GM18498 (cell line): Measurements from ENCODE around the gene NEB.

Source experiments
- ATAC-seq: cut with Tn5 transposase; IDR thresholded peaks from one replicate; pipeline ENCODE4 v1.9.1; 2021; ENCODE audit warnings: mild to moderate bottlenecking, moderate library complexity; ENCODE audit not compliant: unreplicated experiment

Gene NEB

GRCh38 chr2:151498178-151498577, 236.1 kb downstream of the NEB start:
- no peak for ATAC-seq

GRCh38 chr2:151491496-151491895, 242.8 kb downstream of the NEB start:
- ATAC-seq, result no peak

- no peak for ATAC-seq
Observed at GRCh38 chr2:151490276-151490675, 244.0 kb downstream of the NEB start.

GRCh38 chr2:151486053-151486452, 248.2 kb downstream of the NEB start:
- ATAC-seq, result no peak

GRCh38 chr2:151484100-151484499, 250.2 kb downstream of the NEB start:
- ATAC-seq, result no peak

- ATAC-seq, result no peak
Observed at GRCh38 chr2:151483546-151483945, 250.7 kb downstream of the NEB start.

- no peak for ATAC-seq
Observed at GRCh38 chr2:151482171-151482725, 252.0 kb downstream of the NEB start.

- no peak for ATAC-seq
Observed at GRCh38 chr2:151481744-151482143, 252.5 kb downstream of the NEB start.

GRCh38 chr2:151478011-151478410, 256.3 kb downstream of the NEB start:
- no peak for ATAC-seq

GRCh38 chr2:151476287-151476686, 258.0 kb downstream of the NEB start:
- ATAC-seq, result no peak

- ATAC-seq, result no peak
Observed at GRCh38 chr2:151475071-151475470, 259.2 kb downstream of the NEB start.

- no peak for ATAC-seq
Observed at GRCh38 chr2:151472966-151473365, 261.3 kb downstream of the NEB start.

GRCh38 chr2:151470556-151470955, 263.7 kb downstream of the NEB start:
- no peak for ATAC-seq

GRCh38 chr2:151465771-151466170, 268.5 kb downstream of the NEB start:
- ATAC-seq, result no peak

- no peak for ATAC-seq
Observed at GRCh38 chr2:151459358-151459757, 274.9 kb downstream of the NEB start.

- no peak for ATAC-seq
Observed at GRCh38 chr2:151439127-151439526, 295.1 kb downstream of the NEB start.

- ATAC-seq, result no peak
Observed at GRCh38 chr2:151438506-151438905, 295.8 kb downstream of the NEB start.

GRCh38 chr2:151437630-151438029, 296.6 kb downstream of the NEB start:
- no peak for ATAC-seq
